HL-60/S4 treated with phorbol 12-myristate 13-acetate at 8.2 ng/mL for 4 days and 3 days (cell line): Measurements from ENCODE around the gene OR51I1.

ENCODE experiments used
- in situ Hi-C: fragments of 300-500 bp; cut with MboI; formaldehyde crosslinking; loops from 2 replicates; pipeline ENCODE4 v1.15.0; 2022; ENCODE audit warnings: low sequenced_read_pairs

The OR51I1 gene, protein sequence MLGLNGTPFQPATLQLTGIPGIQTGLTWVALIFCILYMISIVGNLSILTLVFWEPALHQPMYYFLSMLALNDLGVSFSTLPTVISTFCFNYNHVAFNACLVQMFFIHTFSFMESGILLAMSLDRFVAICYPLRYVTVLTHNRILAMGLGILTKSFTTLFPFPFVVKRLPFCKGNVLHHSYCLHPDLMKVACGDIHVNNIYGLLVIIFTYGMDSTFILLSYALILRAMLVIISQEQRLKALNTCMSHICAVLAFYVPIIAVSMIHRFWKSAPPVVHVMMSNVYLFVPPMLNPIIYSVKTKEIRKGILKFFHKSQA

DNA sequence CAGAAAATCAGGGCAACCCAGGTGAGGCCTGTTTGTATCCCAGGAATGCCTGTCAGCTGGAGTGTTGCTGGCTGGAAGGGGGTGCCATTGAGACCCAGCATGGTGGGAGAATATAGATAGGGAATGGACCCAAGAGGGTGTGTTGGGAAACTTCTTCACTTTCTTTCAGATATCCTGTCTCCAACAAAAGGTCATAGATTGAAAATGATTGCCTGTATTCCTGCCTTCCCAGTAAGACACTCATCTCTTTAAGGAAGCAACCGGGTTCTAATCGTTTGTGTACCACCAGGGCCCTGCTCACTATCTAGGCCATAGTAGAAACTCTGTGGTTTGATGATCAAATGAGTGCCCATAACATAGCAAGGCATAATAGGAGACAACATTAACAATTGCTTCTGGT is at the start of gene OR51I1:
TSS of gene OR51I1 (minus strand) at position 101 of the 400 bp plus-strand sequence. CDS start at position 101, 0 bp downstream.
- in situ Hi-C loops, result no loop called here

DNA sequence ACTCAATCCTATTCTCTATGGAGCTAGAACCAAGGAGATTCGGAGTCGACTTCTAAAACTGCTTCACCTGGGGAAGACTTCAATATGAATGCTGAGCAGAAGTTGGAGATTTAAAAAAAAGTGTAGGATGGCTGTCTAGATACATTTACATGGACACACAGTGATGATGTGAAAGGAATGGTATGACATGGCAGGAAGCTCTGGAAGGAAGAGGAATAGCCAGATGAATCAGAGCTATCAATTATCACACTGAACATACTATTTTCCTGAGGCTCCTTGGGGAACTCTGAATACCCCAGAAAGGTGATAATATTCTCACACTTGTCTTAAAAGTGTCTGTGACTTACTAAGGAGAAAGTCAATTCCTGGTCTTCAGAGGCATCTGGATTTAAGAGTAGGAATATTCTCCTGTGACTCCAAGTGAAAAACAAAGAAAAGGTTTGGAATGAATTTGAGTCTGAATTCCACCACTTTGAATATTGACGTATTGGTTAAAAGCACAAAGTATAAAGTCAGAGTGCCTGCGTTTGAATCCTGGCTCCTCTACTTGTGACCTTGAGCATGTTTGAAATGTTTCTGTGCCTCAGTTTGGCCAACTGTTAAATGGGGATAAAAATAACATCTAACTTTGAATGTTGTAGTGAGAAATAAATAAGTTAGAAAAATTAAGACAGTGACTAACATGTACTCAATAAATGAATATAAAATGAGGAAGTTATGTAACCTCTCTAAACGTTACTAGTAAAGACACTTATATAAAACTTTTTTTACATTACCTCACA is 48.5 kb upstream of the OR51I1 start:
- in situ Hi-C loops, result no loop called here

DNA sequence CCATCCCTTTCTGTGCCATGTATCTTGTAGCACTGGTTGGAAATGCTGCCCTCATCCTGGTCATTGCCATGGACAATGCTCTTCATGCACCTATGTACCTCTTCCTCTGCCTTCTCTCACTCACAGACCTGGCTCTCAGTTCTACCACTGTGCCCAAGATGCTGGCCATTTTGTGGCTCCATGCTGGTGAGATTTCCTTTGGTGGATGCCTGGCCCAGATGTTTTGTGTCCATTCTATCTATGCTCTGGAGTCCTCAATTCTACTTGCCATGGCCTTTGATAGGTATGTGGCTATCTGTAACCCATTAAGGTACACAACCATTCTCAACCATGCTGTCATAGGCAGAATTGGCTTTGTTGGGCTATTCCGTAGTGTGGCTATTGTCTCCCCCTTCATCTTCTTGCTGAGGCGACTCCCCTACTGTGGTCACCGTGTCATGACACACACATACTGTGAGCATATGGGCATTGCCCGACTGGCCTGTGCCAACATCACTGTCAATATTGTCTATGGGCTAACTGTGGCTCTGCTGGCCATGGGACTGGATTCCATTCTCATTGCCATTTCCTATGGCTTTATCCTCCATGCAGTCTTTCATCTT is 47.6 kb upstream of the OR51I1 start:
- in situ Hi-C loops, result no loop called here

DNA sequence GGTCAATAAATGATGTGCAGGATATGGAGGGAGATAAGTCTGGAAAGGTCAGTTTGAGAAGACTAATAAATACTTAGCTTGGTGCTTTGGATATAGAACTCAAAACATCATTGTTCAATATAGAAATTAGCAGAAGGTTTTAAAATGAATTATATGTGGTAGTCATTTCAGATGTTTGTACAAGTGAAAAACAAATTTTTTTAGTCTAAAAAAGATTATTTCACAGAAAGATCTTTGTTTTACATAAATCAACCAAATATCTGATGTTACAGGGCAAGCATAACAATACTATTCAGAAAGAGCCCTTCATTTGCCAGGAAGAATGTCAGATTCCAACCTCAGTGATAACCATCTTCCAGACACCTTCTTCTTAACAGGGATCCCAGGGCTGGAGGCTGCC is 47.1 kb upstream of the OR51I1 start, which contains the start of gene OR52D1:
TSS of gene OR52D1 (plus strand) at position 301 of the 400 bp plus-strand sequence. CDS start at position 323, 22 bp downstream.
- in situ Hi-C loops, result no loop called here

DNA sequence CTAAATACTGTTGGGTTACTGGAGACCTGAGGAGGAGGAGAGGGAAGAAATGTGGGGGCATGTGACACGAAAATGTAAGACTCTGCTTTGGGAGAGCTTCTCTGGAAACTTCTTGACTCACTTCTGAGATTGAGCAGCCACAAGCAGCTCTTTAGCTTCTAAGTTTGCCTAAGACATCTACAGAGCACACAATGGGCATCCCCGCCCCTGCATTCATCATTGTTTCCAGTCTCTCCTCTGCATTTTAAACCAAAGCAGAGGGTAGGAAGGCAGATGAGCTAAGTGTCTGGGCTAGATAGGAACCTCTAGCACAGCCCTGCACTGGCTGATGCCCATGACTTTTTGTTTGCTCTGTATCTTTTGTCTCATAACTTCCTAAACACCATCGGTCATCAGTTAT is 45.1 kb upstream of the OR51I1 start:
- in situ Hi-C loops, result no loop called here

DNA sequence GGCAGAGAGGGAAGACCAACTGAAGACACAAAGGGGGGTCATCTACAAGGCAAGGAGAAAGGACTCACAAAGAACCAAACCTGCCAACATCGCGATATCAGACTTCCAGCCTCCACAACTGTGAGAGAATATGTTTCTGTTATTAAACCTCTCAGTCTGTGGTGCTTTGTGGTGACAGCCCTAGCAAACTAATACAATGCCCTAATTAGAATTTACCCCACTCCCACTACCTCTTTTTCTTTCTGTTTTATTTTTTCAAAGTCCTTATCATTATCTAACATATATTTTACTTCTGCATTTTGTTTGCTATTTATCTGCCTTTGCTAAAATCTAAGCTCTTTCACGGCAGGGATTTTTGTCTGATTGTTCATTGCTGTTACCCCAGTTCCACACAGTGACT is 44.7 kb upstream of the OR51I1 start:
- in situ Hi-C loops, result no loop called here

DNA sequence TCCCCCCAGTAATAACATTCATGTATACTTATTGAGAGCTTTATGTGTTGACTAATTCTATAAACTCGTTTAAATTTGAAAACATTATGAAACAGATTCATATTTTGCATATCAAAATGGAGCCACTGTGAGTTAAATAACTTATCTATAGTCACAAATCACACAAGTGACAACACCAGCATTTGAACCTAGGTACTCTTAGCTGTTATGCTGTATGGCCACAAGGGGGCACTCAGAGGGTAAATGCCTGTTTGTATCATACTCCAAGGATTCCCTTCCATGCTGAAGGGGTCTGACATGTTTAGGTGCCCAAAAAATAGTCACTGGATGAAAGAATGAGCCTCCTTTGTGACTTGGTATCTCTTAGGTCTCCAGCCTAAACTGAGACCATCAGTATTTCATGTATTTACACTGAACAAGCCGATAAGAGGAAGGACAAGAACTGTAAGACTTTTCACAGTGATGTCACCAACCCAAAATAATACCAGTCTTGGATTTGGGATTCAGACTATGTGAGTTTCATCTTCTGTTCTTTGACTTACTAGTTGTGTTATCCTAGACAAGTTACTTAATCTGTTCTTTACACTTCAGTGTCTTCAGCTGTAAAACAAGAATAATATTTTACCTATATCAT is 35.0 kb upstream of the OR51I1 start:
- in situ Hi-C loops, result no loop called here

DNA sequence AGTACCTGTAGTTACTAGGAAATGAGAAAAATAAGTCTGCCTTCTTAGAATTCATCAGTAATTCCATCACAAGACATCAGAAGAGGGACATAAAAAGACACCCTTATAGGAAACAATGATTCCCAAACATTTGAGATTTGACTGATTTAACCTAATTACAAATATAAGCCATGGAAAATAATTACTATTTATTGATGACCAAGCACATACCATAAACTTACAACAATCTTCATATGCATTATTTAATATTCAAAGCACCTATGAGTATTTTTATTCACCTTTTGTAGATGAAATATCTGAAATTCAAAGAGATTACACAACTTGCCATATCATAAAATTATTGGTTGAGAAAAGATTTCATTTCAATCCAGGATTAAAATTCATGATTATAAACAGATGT is 32.6 kb upstream of the OR51I1 start:
- in situ Hi-C loops, result no loop called here

DNA sequence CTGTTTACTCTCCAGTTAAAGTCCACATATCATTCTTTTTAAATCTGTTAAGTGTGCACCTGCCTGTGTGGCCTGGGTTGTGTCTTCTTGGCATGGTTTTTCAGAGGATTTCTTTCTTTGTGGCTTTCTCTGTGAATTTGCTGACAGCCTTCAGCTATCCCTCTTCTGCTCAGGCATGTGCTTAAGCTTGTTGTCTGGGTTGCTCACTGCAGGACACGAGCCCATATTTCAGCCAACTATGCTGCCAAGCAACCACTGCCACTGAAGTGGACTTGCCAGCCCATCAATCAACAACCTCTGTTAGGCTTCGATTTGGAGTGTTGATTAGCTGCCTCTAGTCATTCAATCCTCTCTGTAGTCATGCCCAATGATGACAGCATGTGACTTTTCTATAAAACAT is 26.2 kb upstream of the OR51I1 start:
- in situ Hi-C loops, result no loop called here

DNA sequence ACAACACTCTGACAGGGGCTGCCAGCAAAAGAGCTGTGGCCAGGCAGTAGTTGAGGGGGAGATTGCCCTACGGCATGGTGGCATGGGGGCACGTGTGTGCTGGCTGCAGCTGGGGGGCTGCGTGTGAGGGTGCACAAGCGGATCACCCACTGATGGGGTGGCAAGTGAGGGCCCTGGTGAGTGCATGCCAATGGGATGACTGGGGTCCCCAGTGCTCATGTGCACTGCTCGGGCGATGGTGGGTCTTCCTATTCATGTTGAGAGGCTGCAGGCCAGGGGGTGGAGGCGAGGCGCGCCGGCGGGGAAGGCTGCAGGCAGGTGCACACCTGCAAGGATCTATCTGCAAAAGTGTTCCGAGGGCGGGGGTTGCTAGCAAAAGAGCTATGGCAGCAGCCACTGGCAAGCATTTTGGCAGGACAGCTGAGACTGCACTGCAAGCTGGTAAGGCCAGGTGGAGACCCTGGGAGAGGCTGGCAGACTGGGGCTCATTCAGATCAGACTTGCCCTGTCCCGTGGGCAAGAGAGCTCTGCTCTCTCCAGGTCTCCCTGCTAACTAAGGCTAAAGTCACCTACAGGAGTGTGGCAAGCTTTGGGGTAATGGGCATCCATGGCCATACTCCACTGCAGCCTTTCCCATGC is 19.8 kb upstream of the OR51I1 start:
- in situ Hi-C loops, result no loop called here

DNA sequence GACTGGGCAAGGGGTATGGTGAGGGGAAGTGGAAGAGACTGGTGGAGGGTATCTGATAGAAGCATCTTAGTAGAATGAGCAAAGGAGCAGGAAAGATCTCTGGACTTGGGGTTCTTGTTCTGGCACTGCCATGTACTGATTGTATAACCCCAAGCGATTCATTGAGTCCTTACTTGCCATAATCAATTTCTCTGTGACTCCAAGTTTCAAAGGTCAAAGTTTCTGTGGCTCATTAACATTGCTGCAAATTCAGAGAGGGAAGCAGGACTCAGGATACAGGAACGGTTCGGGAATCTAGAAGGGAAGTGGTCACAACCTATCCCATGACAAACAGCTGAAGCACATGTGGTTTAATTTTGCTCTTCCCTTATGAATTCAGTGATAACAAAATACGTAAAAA is 8.1 kb upstream of the OR51I1 start:
- in situ Hi-C loops, result no loop called here

DNA sequence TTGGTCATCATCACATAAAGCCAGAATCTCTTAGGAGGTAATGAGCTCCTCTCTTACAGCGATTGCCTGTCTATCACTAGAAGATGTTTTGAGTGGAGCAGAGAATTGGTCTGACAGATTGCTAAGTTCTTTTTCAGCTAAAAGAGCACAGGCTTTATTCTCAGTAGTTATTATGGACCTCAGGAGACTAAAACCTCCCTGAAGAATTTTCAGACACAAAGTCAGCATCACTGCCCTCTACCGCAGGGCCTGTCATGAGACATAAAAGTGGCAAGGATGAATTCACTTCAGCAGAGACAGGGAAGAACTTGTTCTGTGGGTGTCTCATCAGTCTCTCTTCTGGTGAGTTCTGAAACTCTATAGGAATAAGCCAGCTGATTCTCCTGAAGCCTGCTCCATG is 7.7 kb upstream of the OR51I1 start, which contains the start of gene OR51I2:
TSS of gene OR51I2 (plus strand) at position 301 of the 400 bp plus-strand sequence. CDS start 4,166 bp downstream, outside the sequence.
- in situ Hi-C loops, result no loop called here

DNA sequence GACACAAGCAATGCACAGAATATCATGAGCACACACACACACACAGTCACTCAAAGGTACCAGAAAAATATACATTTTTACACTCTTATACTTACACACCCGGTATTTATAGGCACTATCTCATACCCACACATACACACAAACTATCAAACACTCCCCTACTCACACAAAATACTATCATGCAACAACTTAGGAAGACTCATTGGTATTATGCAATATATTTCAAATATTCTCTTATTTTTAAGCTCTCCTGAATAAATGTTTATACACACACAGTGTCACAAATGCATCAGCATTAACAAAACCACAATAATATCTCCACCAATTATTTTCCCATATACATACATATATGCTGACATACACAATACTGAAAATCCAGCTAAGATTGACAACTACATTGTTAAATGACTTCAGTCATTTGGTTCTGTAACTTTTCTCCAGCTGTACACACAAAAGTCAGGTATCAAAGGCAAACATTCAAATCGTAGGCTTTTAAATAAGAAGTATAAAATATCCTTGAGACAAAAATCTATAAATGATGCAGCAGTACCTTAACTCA is 2.6 kb upstream of the OR51I1 start:
- in situ Hi-C loops, result no loop called here

DNA sequence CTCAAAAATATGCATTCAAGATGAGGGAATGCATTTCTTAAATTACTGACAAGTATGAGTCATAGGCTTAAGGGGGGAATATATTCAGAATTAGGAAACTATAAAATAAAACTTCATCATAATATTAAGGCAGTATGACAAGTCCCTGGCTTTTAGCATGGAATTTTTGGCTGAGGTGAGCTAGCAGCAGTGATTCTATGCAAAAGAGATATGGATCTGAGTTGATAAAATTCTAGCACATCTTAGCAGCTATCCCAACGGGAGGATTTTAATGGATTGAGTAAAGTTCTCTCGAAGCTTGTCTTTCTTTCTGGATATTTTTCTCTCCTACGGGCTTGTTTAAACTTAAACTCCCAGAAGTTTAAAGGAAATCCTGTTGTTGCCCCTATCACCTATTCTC is 18.2 kb downstream of the OR51I1 start:
- in situ Hi-C loops, result no loop called here

DNA sequence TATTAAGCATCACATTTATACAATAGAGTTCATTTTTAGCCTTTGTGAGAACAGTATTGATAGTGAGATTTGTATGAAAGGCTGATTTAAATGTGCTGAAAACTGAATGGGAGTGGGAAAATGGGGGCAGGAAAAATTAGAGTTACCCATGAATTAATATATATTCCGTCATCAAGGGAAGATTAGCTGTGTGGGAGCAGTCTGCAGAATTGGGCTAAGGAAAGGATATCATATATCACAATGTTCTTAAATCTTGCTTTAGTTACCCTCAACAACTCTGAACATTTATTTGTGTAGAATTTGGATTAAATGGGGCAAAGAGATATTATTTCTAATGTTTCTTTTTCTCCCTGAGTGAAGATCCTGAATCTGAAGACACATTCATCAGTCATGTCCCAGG is 19.5 kb downstream of the OR51I1 start, which contains the start of gene OR51Q1:
TSS of gene OR51Q1 (plus strand) at position 301 of the 400 bp plus-strand sequence. CDS start at position 391, 90 bp downstream.
- in situ Hi-C loops, result no loop called here

DNA sequence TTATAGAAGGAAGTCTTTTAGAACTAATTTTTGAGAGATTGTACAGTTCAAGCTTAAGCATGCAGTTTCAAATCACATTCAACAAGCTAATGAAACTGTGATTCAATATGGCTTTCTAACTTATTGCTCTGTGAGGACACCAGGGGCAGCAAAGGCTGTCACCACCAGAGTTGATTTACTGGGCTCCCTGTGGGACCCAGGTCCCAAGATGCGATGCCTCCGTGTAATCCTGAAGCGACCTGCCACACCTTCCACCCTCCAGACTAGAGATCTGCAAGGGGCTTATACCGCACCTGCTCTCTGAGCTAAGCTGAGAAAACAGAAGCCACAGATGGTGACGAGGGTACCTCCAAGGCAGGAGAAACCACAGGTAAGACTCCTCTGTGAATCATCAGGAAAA is 20.3 kb downstream of the OR51I1 start:
- in situ Hi-C loops, result no loop called here

DNA sequence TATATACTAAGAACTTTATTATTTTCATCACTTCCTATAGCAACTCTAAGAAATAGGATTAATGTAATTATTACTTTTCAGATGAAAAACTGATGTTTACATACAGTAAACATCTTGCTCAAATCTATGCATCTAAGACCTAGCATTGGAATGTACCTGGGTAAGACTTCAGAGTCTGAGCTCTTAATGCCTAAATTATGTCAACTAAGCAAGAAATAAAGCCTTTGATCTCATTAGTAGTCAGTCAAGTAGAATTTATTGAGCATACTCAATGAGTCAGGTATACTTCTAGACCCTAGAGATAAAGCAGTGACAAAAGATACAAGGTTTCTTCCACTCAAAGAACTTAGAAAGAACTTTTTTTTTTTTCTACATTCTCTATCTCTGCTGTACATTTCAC is 36.1 kb downstream of the OR51I1 start:
- in situ Hi-C loops, result no loop called here

DNA sequence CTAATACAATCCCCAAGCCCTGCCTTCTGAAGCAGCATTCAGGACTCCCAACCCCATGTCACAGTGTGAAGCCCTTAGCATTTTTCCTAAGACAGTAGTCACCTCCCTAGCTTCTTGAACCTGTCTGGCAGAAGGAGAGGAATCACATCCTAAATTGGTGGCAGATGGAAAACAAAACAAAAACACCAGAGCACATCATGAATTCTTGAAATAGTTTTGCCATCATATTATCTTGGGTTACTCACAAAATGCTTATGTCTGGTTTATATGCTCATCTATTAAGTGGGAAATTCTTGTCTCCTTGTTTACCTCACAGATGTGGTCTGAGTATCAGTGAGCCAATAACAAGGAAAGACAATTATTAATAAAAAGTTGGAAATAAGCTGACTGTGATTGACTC is 42.4 kb downstream of the OR51I1 start:
- in situ Hi-C loops, result no loop called here

DNA sequence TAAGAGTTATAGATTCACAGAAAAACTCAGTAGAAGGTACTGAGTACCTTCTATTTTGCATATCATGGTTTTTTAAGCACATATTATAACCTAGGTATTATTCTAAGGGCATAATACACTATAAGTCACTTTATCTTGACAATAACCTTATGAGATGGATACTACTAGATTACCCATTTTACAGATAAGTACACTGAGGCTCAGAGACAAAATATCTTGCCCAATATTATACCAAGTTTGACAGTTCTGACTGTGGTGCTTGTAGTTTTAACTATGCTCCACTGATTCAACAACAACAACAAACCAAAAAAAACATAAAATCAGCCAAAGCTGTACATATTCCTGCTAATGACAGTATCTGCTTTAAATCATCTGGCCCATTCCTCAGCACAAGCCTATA is 47.2 kb downstream of the OR51I1 start:
- in situ Hi-C loops, result no loop called here
